Measurements from ENCODE around the gene FBXO17.

Gene FBXO17

GRCh38 chr19:38930776-38931520 lies 44.6 kb downstream of the FBXO17 start, which contains the start of gene MRPS12:
Gene MRPS12, plus strand, starts transcription at chr19:38930944. Its CDS starts 351 bp downstream, at chr19:38931295.
- Histone ChIP-seq H3K4me3 (ENCODE audit: low read depth, low read length) (peak within 1 kb of the TSS; percentile 77), H3K27me3 (replicated peaks) (no peaks in the 10 kb centered on the region), H3K36me3 (replicated peaks) (peaks cover 2% of the 10 kb centered on the region), H3K27ac (peak within 1 kb of the TSS; percentile 89)
- in situ Hi-C loops (cut with HindIII; ENCODE audit: low pct_ligation_motif_present, low sequenced_read_pairs) = no loop called here
- TF ChIP-seq CTCF (IDR thresholded peaks at IDR 0.05; ENCODE audit: low read depth, low read length, missing control alignments) = no peak
- peak; percentile 99 for DNase-seq

- Histone ChIP-seq H3K27ac (peak within 1 kb of the TSS; percentile 89), H3K4me3 (ENCODE audit: low read depth, low read length) (peak within 1 kb of the TSS; percentile 77), H3K36me3 (replicated peaks) (peaks cover 9% of the 10 kb centered on the region), H3K27me3 (replicated peaks) (no peaks in the 10 kb centered on the region)
- DNase-seq = peak; percentile 85
- peak; percentile 86 for TF ChIP-seq CTCF (IDR thresholded peaks at IDR 0.05; ENCODE audit: low read depth, low read length, missing control alignments)
- in situ Hi-C loops (cut with HindIII; ENCODE audit: low pct_ligation_motif_present, low sequenced_read_pairs) = no loop called here
These were observed 45.4 kb downstream of the FBXO17 start, which contains the start of gene SARS2 for GRCh38 chr19:38929929-38930775. Gene SARS2, minus strand, starts transcription at chr19:38930763. Its CDS starts 27 bp downstream, at chr19:38930736.

- TF ChIP-seq CTCF (IDR thresholded peaks at IDR 0.05; ENCODE audit: low read depth, low read length, missing control alignments) = no peak
- Histone ChIP-seq H3K27me3 (replicated peaks) (no peaks in the 10 kb centered on the region), H3K27ac (no peak overlapping the region), H3K4me3 (ENCODE audit: low read depth, low read length) (no peak overlapping the region), H3K36me3 (replicated peaks) (peaks cover 13% of the 10 kb centered on the region)
- DNase-seq = no peak
- in situ Hi-C loops (cut with HindIII; ENCODE audit: low pct_ligation_motif_present, low sequenced_read_pairs) = no loop called here
These were observed 47.0 kb downstream of the FBXO17 start for GRCh38 chr19:38928391-38929001.

- Histone ChIP-seq H3K4me3 (ENCODE audit: low read depth, low read length) (no peak overlapping the region), H3K36me3 (replicated peaks) (peaks cover 20% of the 10 kb centered on the region), H3K27me3 (replicated peaks) (no peaks in the 10 kb centered on the region), H3K27ac (no peak overlapping the region)
- in situ Hi-C loops (cut with HindIII; ENCODE audit: low pct_ligation_motif_present, low sequenced_read_pairs) = no loop called here
- no peak for TF ChIP-seq CTCF (IDR thresholded peaks at IDR 0.05; ENCODE audit: low read depth, low read length, missing control alignments)
- DNase-seq = no peak
These were observed 51.2 kb downstream of the FBXO17 start for GRCh38 chr19:38924388-38924787.

GRCh38 chr19:38922482-38922881 lies 53.1 kb downstream of the FBXO17 start:
- H3K4me3 ChIP-seq (ENCODE audit: low read depth, low read length) = no peak overlapping the region
- TF ChIP-seq CTCF (IDR thresholded peaks at IDR 0.05; ENCODE audit: low read depth, low read length, missing control alignments) = no peak
- in situ Hi-C loops (cut with HindIII; ENCODE audit: low pct_ligation_motif_present, low sequenced_read_pairs) = no loop called here
- no peak overlapping the region for H3K27ac ChIP-seq
- H3K36me3 ChIP-seq (replicated peaks) = peaks cover 20% of the 10 kb centered on the region
- H3K27me3 ChIP-seq (replicated peaks) = no peaks in the 10 kb centered on the region
- no peak for DNase-seq
